DND-41 (cell line): Measurements from ENCODE around the gene KRTAP5-4.

Source experiments
- CTCF ChIP-seq: IDR thresholded peaks from 2 replicates; pipeline ENCODE4 v1.5.1; 2012; ENCODE audit warnings: borderline replicate concordance, low read length, moderate library complexity, mild to moderate bottlenecking; ENCODE audit not compliant: poor library complexity, severe bottlenecking; ENCODE audit errors: extremely low read depth
- EZH2 ChIP-seq: IDR thresholded peaks from 3 replicates; pipeline ENCODE4 v1.6.1; 2012; ENCODE audit warnings: borderline replicate concordance, low read depth, mild to moderate bottlenecking, moderate library complexity, low read length, inconsistent platforms; ENCODE audit not compliant: severe bottlenecking

GRCh38 chr11:1660111-1660867 is 38.4 kb upstream of the KRTAP5-4 start:
- TF ChIP-seq CTCF (no peak), EZH2 (no peak)
